GM12878 (cell line): ENCODE results near the gene KCNJ14. TPM values are rescaled to one million over a fixed set of nuclear protein-coding genes. Genes with fewer than 3 reads are reported as not detected.

Experiments
- BACH1 ChIP-seq: fragments of 450-650 bp; IDR thresholded peaks from 2 replicates; pipeline ENCODE4 v1.6.1; 2017; ENCODE audit warnings: mild to moderate bottlenecking, borderline replicate concordance
- CREM ChIP-seq: IDR thresholded peaks from 2 replicates; pipeline ENCODE4 v1.6.1; 2014; ENCODE audit warnings: antibody characterized with exemption, low read depth
- CUX1 ChIP-seq: IDR thresholded peaks from 2 replicates; pipeline ENCODE4 v1.6.1; 2012; ENCODE audit warnings: improper control_type of control experiment, low read depth, low read length; ENCODE audit not compliant: insufficient replicate concordance
- DPF2 ChIP-seq: fragments of 450-650 bp; IDR thresholded peaks from 2 replicates; pipeline ENCODE4 v1.6.1; 2017; ENCODE audit warnings: mild to moderate bottlenecking
- FOS ChIP-seq: IDR thresholded peaks from 3 replicates; pipeline ENCODE4 v1.6.1; 2011; ENCODE audit warnings: borderline replicate concordance; ENCODE audit not compliant: insufficient read length; ENCODE audit errors: extremely low read depth
- HDAC6 ChIP-seq: fragments of 200-600 bp; sonication (generic); IDR thresholded peaks from one replicate; pipeline ENCODE4 v1.8.0; 2017; ENCODE audit warnings: antibody characterized with exemption; ENCODE audit not compliant: unreplicated experiment
- IRF4 ChIP-seq: IDR thresholded peaks from 2 replicates; pipeline ENCODE4 v1.6.1; 2011; ENCODE audit warnings: low read depth, low read length
- JUND ChIP-seq: IDR thresholded peaks from 2 replicates; pipeline ENCODE4 v1.6.1; 2012; ENCODE audit warnings: low read depth, mild to moderate bottlenecking, low read length, improper control_type of control experiment, moderate library complexity
- LARP7 ChIP-seq: fragments of 450-650 bp; IDR thresholded peaks from 2 replicates; pipeline ENCODE4 v1.6.1; 2017; ENCODE audit warnings: mild to moderate bottlenecking
- MEF2A ChIP-seq: IDR thresholded peaks from 2 replicates; pipeline ENCODE4 v1.6.1; 2011; ENCODE audit warnings: low read depth, mild to moderate bottlenecking, low read length, moderate library complexity; ENCODE audit not compliant: insufficient read depth
- NFYB ChIP-seq: IDR thresholded peaks from 2 replicates; pipeline ENCODE4 v1.6.1; 2011; ENCODE audit warnings: low read depth, mild to moderate bottlenecking, low read length, improper control_type of control experiment, moderate library complexity; ENCODE audit not compliant: insufficient read depth
- NKRF ChIP-seq: fragments of 450-650 bp; conservative IDR thresholded peaks from 2 replicates; pipeline ENCODE4 v1.6.1; 2017; ENCODE audit warnings: mild to moderate bottlenecking, moderate library complexity
- POU2F2 ChIP-seq: IDR thresholded peaks from 3 replicates; pipeline ENCODE4 v1.6.1; 2011; ENCODE audit warnings: low read depth, mild to moderate bottlenecking, low read length, borderline replicate concordance
- ZZZ3 ChIP-seq: IDR thresholded peaks from 2 replicates; pipeline ENCODE4 v1.6.1; 2011; ENCODE audit warnings: low read depth; ENCODE audit not compliant: control insufficient read depth, insufficient read length
- polyA plus RNA-seq, 11 experiments: library from polyadenylated mRNA; depleted of rRNA in 4 of 11; unstranded in 6 of 11; stranded (reverse) in 5 of 11; fragments of >200 nt; fragmentation: Nextera tagmentation in 4 of 11; fragmentation: Illumina TruSeq in 1 of 11; extraction: Ambion mirVana in 4 of 11; extraction: Trizol in 1 of 11; gene quantifications; 1 replicate in 1 of 11; 2 replicates in 10 of 11; pipeline versions ENCODE4 v1.2.1 to v1.2.3, GENCODE V29; 2011 to 2016; ENCODE audit warnings: inconsistent platforms in 2 of 11, missing spikeins in 2 of 11, low read depth in 1 of 11
- total RNA-seq, 4 experiments: library from RNA; depleted of rRNA in 3 of 4; stranded (reverse); fragments of >200 nt in 3 of 4; fragmentation: Illumina TruSeq in 1 of 4; extraction: Trizol in 1 of 4; gene quantifications; 2 replicates each; pipeline versions ENCODE4 v1.2.1 to v1.2.3, GENCODE V29; 2013 to 2021

The KCNJ14 gene
- total and polyA plus RNA-seq, 10 of the 15 experiments (the other 5 are each of a cell fraction or from before 2014, with no cell fraction given), result 0.24 to 1.4 (median 0.42) TPM

- TF ChIP-seq CUX1 (no peak), CREM (0 out of 2 replicates have a peak, but pooled peaks have one; percentile 14), NFYB (no peak), HDAC6 (no peak), FOS (no peak), DPF2 (0 out of 2 replicates have a peak, but pooled peaks have one; percentile 44), IRF4 (no peak), JUND (no peak), LARP7 (no peak), MEF2A (no peak), NKRF (no peak), POU2F2 (no peak), ZZZ3 (no peak), BACH1 (no peak)
Observed at GRCh38 chr19:48490981-48491792, 35.8 kb downstream of the KCNJ14 start (continued).
